ENCODE results near the gene KIF3A.

Gene KIF3A

DNA sequence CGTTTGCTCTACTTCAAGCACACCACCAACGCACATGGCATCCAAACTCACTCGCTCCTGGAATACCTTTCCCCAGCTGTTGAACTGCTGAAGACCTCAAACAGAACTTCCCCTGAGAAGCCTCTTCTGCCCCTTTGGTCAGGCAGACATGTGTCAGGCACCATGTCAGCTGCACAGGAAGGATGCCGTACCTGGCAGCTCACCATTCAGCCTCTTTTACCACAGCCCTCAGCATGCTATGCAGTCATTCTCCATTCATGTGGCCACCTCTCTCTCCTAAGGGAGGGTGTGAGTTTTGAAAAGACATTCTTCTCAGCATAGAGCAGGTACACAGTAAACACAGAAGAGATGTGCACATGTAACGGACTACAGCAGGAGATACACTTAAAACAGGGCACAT is 49.4 kb downstream of the KIF3A start:
- ATAC-seq = no peak
- TF ChIP-seq ZNF70 (CRISPR knock-in tag; IDR thresholded peaks at IDR 0.05) (no peak), TCF4 (CRISPR knock-in tag; IDR thresholded peaks at IDR 0.05; ENCODE audit: borderline replicate concordance) (no peak), TOX (CRISPR knock-in tag; IDR thresholded peaks at IDR 0.05; ENCODE audit: borderline replicate concordance) (no peak), RARB (CRISPR knock-in tag; IDR thresholded peaks at IDR 0.05) (no peak), OSR1 (CRISPR knock-in tag; IDR thresholded peaks at IDR 0.05) (no peak), ZNF8 (CRISPR knock-in tag; IDR thresholded peaks at IDR 0.05) (no peak), ZC3H10 (CRISPR knock-in tag; IDR thresholded peaks at IDR 0.05) (no peak), ZFP30 (CRISPR knock-in tag; IDR thresholded peaks at IDR 0.05) (no peak)

DNA sequence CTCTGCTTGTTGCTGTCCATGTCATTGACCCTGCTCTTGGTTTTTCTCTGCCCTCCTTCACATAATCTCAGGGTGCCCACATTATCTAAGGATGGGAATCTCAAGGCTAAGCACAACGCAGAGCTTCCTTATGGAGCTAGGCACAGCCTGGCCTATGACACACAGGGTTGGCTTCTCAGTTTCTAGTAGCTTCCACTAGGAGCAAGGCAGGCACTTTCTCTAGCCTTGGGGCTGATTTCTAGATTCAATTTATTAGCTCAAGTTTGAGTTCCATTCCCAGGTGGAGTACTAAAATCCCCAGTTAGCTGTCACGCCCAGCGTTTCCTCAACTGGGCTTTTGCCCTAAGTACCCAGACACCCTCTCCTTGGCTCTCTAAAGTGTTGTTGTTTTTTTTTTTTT is 51.2 kb downstream of the KIF3A start:
- ATAC-seq = no peak
- TF ChIP-seq GLIS3 (CRISPR knock-in tag; IDR thresholded peaks at IDR 0.05) (no peak), CSDC2 (CRISPR knock-in tag; IDR thresholded peaks at IDR 0.05) (no peak), ESRRG (CRISPR knock-in tag; IDR thresholded peaks at IDR 0.05) (no peak), ZFP3 (CRISPR knock-in tag; IDR thresholded peaks at IDR 0.05) (no peak), ISL1 (CRISPR knock-in tag; IDR thresholded peaks at IDR 0.05) (no peak)

DNA sequence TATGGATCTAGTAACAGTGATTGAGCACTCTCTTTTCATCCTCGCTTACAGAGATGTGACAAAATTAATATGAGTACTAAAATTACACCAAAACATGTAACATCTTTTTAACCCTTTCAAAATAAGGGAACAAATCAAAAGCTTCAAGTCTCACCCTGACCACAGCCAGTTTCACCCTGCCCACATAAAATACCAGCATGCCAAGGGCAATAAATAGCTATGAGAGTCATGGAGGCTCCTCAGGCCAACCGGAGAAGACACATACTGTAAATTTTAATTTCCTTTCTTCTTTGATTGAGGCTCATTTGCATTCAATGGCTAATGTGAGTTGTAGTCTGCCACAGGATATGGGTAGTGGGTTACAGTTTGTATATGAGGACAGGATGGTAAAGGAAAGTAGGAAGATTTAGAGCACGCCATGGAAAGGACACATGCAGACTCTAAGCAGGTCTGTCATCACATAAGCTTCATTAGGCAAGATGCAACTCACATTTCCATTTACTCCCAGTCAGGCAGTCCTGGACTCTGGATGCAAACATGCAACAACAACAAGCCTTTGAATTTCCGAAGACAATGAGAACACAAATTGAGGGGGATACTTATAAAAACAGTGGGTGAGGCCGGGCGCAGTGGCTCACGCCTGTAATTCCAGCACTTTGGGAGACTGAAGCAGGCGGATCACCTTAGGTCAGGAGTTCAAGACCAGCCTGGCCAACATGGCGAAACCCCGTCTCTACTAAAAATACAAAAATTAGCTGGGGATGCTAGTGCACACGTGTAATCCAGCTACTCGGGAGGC is 52.2 kb downstream of the KIF3A start:
- no peak for ATAC-seq
- TF ChIP-seq PPARA (CRISPR knock-in tag; IDR thresholded peaks at IDR 0.05; ENCODE audit: borderline replicate concordance) (no peak), TOX (CRISPR knock-in tag; IDR thresholded peaks at IDR 0.05; ENCODE audit: borderline replicate concordance) (no peak), ZFP30 (CRISPR knock-in tag; IDR thresholded peaks at IDR 0.05) (no peak), RARB (CRISPR knock-in tag; IDR thresholded peaks at IDR 0.05) (no peak), ISL1 (CRISPR knock-in tag; IDR thresholded peaks at IDR 0.05) (no peak), SNAI2 (CRISPR knock-in tag; IDR thresholded peaks at IDR 0.05) (no peak), ZNF70 (CRISPR knock-in tag; IDR thresholded peaks at IDR 0.05) (no peak), CSDC2 (CRISPR knock-in tag; IDR thresholded peaks at IDR 0.05) (no peak), ZFP3 (CRISPR knock-in tag; IDR thresholded peaks at IDR 0.05) (no peak), TCF4 (CRISPR knock-in tag; IDR thresholded peaks at IDR 0.05; ENCODE audit: borderline replicate concordance) (no peak), ZNF565 (CRISPR knock-in tag; conservative IDR thresholded peaks at IDR 0.05; ENCODE audit: low read depth) (no peak)
- TF ChIP-seq, protein P1, sequence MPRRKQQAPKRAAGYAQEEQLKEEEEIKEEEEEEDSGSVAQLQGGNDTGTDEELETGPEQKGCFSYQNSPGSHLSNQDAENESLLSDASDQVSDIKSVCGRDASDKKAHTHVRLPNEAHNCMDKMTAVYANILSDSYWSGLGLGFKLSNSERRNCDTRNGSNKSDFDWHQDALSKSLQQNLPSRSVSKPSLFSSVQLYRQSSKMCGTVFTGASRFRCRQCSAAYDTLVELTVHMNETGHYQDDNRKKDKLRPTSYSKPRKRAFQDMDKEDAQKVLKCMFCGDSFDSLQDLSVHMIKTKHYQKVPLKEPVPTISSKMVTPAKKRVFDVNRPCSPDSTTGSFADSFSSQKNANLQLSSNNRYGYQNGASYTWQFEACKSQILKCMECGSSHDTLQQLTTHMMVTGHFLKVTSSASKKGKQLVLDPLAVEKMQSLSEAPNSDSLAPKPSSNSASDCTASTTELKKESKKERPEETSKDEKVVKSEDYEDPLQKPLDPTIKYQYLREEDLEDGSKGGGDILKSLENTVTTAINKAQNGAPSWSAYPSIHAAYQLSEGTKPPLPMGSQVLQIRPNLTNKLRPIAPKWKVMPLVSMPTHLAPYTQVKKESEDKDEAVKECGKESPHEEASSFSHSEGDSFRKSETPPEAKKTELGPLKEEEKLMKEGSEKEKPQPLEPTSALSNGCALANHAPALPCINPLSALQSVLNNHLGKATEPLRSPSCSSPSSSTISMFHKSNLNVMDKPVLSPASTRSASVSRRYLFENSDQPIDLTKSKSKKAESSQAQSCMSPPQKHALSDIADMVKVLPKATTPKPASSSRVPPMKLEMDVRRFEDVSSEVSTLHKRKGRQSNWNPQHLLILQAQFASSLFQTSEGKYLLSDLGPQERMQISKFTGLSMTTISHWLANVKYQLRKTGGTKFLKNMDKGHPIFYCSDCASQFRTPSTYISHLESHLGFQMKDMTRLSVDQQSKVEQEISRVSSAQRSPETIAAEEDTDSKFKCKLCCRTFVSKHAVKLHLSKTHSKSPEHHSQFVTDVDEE (CRISPR knock-in tag; IDR thresholded peaks at IDR 0.05) = no peak
- TF ChIP-seq, protein P2, sequence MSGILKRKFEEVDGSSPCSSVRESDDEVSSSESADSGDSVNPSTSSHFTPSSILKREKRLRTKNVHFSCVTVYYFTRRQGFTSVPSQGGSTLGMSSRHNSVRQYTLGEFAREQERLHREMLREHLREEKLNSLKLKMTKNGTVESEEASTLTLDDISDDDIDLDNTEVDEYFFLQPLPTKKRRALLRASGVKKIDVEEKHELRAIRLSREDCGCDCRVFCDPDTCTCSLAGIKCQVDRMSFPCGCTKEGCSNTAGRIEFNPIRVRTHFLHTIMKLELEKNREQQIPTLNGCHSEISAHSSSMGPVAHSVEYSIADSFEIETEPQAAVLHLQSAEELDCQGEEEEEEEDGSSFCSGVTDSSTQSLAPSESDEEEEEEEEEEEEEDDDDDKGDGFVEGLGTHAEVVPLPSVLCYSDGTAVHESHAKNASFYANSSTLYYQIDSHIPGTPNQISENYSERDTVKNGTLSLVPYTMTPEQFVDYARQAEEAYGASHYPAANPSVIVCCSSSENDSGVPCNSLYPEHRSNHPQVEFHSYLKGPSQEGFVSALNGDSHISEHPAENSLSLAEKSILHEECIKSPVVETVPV (CRISPR knock-in tag; IDR thresholded peaks at IDR 0.05) = no peak
- TF ChIP-seq, protein P3, sequence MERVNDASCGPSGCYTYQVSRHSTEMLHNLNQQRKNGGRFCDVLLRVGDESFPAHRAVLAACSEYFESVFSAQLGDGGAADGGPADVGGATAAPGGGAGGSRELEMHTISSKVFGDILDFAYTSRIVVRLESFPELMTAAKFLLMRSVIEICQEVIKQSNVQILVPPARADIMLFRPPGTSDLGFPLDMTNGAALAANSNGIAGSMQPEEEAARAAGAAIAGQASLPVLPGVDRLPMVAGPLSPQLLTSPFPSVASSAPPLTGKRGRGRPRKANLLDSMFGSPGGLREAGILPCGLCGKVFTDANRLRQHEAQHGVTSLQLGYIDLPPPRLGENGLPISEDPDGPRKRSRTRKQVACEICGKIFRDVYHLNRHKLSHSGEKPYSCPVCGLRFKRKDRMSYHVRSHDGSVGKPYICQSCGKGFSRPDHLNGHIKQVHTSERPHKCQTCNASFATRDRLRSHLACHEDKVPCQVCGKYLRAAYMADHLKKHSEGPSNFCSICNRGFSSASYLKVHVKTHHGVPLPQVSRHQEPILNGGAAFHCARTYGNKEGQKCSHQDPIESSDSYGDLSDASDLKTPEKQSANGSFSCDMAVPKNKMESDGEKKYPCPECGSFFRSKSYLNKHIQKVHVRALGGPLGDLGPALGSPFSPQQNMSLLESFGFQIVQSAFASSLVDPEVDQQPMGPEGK (CRISPR knock-in tag; IDR thresholded peaks at IDR 0.05; ENCODE audit: borderline replicate concordance) = no peak
- TF ChIP-seq, protein P4, sequence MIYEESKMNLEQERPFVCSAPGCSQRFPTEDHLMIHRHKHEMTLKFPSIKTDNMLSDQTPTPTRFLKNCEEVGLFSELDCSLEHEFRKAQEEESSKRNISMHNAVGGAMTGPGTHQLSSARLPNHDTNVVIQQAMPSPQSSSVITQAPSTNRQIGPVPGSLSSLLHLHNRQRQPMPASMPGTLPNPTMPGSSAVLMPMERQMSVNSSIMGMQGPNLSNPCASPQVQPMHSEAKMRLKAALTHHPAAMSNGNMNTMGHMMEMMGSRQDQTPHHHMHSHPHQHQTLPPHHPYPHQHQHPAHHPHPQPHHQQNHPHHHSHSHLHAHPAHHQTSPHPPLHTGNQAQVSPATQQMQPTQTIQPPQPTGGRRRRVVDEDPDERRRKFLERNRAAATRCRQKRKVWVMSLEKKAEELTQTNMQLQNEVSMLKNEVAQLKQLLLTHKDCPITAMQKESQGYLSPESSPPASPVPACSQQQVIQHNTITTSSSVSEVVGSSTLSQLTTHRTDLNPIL (CRISPR knock-in tag; IDR thresholded peaks at IDR 0.05; ENCODE audit: low read depth) = no peak

DNA sequence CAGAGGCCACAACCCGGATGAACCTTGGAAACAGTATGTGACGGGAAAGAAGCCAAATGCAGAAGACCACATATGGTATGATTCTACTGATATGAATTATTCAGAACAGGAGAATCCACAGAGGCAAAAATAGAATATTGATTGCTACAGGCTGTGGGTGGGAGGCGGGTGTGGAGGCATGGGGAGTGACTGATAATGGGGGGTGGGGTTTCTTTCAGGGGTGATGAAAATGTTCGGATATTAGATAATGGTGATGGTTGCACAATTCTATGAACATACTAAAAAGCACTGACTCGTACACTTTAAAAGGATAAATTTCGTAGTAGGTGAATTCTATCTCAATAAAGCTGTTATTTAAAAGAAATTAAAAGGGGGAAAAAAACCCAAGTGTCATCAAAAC is 52.9 kb downstream of the KIF3A start:
- no peak for ATAC-seq
- TF ChIP-seq, protein P1 (CRISPR knock-in tag; IDR thresholded peaks at IDR 0.05) = no peak
- TF ChIP-seq, protein P4 (CRISPR knock-in tag; IDR thresholded peaks at IDR 0.05; ENCODE audit: low read depth) = no peak
- TF ChIP-seq GLIS3 (CRISPR knock-in tag; IDR thresholded peaks at IDR 0.05) (no peak), ESRRG (CRISPR knock-in tag; IDR thresholded peaks at IDR 0.05) (no peak), ARNTL (CRISPR knock-in tag; IDR thresholded peaks at IDR 0.05; ENCODE audit: borderline replicate concordance, low read depth) (no peak), ISL1 (CRISPR knock-in tag; IDR thresholded peaks at IDR 0.05) (no peak), OSR1 (CRISPR knock-in tag; IDR thresholded peaks at IDR 0.05) (no peak), ZNF8 (CRISPR knock-in tag; IDR thresholded peaks at IDR 0.05) (no peak), TOX (CRISPR knock-in tag; IDR thresholded peaks at IDR 0.05; ENCODE audit: borderline replicate concordance) (no peak), TCF4 (CRISPR knock-in tag; IDR thresholded peaks at IDR 0.05; ENCODE audit: borderline replicate concordance) (no peak)
- TF ChIP-seq, protein P2 (CRISPR knock-in tag; IDR thresholded peaks at IDR 0.05) = no peak

All from SK-N-SH treated with all-trans-retinoic acid at 6 μM for 48 hours (cell line).